ENCODE results near the gene RCSD1. TPM values are rescaled to one million over a fixed set of nuclear protein-coding genes. Genes with fewer than 3 reads are reported as not detected.
A peak's percentile ranks its signal among the peaks of the same experiment; 100 is the strongest.

Gene RCSD1
- total RNA-seq, 1 experiment from 2014 or later: 0.50 TPM

DNA sequence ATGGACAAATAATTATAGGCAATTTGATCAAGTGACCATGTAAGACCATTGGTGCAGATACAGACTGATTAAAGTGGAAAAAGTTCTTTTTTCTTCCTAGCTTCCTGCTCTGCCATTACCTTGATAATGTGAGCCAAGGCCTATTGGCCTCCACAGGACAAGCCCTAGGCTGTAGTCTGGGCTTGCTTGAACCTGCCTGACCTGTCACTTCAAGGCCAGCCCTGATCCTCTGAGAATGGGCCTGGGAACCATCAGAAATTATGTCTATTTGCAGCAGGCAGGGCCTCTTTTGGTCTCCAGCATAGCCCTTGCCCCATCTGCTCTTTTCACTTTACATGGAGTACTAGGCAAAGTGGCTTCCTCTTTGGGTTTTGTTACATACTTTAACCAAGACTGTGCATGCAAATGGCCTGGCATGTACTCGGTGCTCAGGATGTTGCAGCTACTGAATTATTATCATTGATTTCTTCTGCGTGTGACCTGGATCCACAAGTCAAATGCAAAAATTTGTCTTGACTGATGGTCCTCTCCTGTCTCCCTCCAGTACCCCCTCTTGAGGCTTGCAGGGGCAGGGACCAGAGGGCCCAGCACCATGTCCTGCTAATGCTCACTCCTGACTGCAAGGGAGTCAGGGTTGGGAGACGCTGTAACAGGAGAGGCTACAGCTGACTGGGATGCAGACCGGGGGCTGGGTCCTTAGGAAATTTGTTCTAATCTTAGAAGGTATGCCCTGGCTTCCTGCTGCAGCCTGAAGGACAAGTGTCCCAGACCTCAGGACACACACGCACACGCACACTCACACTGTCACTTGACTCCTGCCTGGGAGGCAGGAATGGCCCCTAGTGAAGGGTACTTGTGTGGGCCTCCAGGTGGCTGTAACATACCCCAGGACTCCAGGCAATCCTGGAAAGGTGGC, 39.4 kb downstream of the RCSD1 start:
- Mint-ChIP-seq H3K27me3 (ENCODE audit: low read depth) (no peaks in the 10 kb centered on the region), H3K4me1 (peaks cover 18% of the 10 kb centered on the region), H3K4me3 (no peak overlapping the region), H3K36me3 (no peaks in the 10 kb centered on the region), H3K9me3 (no peaks in the 10 kb centered on the region), H3K27ac (no peak overlapping the region)
- ATAC-seq (peak; percentile 69), DNase-seq (ENCODE audit: low spot score) (no peak)
- ChIA-PET POLR2A (no interaction called here), CTCF (interaction anchor here (1.1 to 1.5 kb wide), 2 partner anchors 18 to 36 kb away, joined by 3 read pairs; no protein-coding TSS in a partner anchor)
- no peak for TF ChIP-seq JUN (CRISPR knock-in tag; IDR thresholded peaks at IDR 0.05)
- TF ChIP-seq TP53 (CRISPR knock-in tag; IDR thresholded peaks at IDR 0.05): no peak
- no peak for TF ChIP-seq SP1 (CRISPR knock-in tag; conservative IDR thresholded peaks at IDR 0.05)
- no peak for TF ChIP-seq ZNF263 (CRISPR knock-in tag; IDR thresholded peaks at IDR 0.05; ENCODE audit: low read depth)
- no peak for TF ChIP-seq ESRRA (CRISPR knock-in tag; IDR thresholded peaks at IDR 0.05; ENCODE audit: borderline replicate concordance)
- TF ChIP-seq, protein P1, sequence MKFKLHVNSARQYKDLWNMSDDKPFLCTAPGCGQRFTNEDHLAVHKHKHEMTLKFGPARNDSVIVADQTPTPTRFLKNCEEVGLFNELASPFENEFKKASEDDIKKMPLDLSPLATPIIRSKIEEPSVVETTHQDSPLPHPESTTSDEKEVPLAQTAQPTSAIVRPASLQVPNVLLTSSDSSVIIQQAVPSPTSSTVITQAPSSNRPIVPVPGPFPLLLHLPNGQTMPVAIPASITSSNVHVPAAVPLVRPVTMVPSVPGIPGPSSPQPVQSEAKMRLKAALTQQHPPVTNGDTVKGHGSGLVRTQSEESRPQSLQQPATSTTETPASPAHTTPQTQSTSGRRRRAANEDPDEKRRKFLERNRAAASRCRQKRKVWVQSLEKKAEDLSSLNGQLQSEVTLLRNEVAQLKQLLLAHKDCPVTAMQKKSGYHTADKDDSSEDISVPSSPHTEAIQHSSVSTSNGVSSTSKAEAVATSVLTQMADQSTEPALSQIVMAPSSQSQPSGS (CRISPR knock-in tag; IDR thresholded peaks at IDR 0.05; ENCODE audit: borderline replicate concordance, low read depth): no peak
- no peak for TF ChIP-seq ZNF121 (CRISPR knock-in tag; IDR thresholded peaks at IDR 0.05)
- TF ChIP-seq, protein P2, sequence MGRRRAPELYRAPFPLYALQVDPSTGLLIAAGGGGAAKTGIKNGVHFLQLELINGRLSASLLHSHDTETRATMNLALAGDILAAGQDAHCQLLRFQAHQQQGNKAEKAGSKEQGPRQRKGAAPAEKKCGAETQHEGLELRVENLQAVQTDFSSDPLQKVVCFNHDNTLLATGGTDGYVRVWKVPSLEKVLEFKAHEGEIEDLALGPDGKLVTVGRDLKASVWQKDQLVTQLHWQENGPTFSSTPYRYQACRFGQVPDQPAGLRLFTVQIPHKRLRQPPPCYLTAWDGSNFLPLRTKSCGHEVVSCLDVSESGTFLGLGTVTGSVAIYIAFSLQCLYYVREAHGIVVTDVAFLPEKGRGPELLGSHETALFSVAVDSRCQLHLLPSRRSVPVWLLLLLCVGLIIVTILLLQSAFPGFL (CRISPR knock-in tag; IDR thresholded peaks at IDR 0.05; ENCODE audit: borderline replicate concordance): no peak
- TF ChIP-seq, protein P3, sequence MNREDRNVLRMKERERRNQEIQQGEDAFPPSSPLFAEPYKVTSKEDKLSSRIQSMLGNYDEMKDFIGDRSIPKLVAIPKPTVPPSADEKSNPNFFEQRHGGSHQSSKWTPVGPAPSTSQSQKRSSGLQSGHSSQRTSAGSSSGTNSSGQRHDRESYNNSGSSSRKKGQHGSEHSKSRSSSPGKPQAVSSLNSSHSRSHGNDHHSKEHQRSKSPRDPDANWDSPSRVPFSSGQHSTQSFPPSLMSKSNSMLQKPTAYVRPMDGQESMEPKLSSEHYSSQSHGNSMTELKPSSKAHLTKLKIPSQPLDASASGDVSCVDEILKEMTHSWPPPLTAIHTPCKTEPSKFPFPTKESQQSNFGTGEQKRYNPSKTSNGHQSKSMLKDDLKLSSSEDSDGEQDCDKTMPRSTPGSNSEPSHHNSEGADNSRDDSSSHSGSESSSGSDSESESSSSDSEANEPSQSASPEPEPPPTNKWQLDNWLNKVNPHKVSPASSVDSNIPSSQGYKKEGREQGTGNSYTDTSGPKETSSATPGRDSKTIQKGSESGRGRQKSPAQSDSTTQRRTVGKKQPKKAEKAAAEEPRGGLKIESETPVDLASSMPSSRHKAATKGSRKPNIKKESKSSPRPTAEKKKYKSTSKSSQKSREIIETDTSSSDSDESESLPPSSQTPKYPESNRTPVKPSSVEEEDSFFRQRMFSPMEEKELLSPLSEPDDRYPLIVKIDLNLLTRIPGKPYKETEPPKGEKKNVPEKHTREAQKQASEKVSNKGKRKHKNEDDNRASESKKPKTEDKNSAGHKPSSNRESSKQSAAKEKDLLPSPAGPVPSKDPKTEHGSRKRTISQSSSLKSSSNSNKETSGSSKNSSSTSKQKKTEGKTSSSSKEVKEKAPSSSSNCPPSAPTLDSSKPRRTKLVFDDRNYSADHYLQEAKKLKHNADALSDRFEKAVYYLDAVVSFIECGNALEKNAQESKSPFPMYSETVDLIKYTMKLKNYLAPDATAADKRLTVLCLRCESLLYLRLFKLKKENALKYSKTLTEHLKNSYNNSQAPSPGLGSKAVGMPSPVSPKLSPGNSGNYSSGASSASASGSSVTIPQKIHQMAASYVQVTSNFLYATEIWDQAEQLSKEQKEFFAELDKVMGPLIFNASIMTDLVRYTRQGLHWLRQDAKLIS (CRISPR knock-in tag; IDR thresholded peaks at IDR 0.05; ENCODE audit: borderline replicate concordance): no peak

DNA sequence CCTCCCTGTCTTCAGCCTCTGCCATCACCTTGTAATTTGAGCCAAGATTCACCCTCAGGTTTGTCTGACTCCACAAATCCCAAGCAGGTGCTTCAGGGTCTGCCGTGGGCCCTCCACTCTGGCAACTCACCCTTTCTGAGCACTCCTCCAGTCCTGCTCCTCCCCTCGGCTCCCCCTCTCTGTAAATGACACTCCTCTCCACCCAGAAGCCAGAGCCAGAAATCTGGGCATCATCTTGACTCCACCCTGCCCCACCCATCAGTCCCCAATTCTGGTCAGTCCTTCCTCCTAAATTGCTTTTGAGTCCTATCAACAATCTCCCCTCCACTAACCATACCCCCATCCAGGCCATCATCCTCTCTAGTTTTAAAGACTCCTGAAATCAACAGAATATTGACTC, 40.5 kb downstream of the RCSD1 start:
- H3K27ac Mint-ChIP-seq: no peak overlapping the region
- POLR2A ChIA-PET: no interaction called here
- CTCF ChIA-PET: interaction anchor here (0.7 to 1.5 kb wide), 3 partner anchors 17 to 53 kb away, joined by 3 read pairs; no protein-coding TSS in a partner anchor
- H3K36me3 Mint-ChIP-seq: no peaks in the 10 kb centered on the region
- DNase-seq (ENCODE audit: low spot score) (no peak), ATAC-seq (no peak)
- H3K9me3 Mint-ChIP-seq: no peaks in the 10 kb centered on the region
- no peaks in the 10 kb centered on the region for H3K27me3 Mint-ChIP-seq (ENCODE audit: low read depth)
- H3K4me1 Mint-ChIP-seq: peaks cover 18% of the 10 kb centered on the region
- no peak overlapping the region for H3K4me3 Mint-ChIP-seq
- TF ChIP-seq CREM (CRISPR knock-in tag; IDR thresholded peaks at IDR 0.05) (no peak), JUN (CRISPR knock-in tag; IDR thresholded peaks at IDR 0.05) (no peak), OVOL2 (CRISPR knock-in tag; IDR thresholded peaks at IDR 0.05; ENCODE audit: borderline replicate concordance) (no peak)
- TF ChIP-seq, protein P4, sequence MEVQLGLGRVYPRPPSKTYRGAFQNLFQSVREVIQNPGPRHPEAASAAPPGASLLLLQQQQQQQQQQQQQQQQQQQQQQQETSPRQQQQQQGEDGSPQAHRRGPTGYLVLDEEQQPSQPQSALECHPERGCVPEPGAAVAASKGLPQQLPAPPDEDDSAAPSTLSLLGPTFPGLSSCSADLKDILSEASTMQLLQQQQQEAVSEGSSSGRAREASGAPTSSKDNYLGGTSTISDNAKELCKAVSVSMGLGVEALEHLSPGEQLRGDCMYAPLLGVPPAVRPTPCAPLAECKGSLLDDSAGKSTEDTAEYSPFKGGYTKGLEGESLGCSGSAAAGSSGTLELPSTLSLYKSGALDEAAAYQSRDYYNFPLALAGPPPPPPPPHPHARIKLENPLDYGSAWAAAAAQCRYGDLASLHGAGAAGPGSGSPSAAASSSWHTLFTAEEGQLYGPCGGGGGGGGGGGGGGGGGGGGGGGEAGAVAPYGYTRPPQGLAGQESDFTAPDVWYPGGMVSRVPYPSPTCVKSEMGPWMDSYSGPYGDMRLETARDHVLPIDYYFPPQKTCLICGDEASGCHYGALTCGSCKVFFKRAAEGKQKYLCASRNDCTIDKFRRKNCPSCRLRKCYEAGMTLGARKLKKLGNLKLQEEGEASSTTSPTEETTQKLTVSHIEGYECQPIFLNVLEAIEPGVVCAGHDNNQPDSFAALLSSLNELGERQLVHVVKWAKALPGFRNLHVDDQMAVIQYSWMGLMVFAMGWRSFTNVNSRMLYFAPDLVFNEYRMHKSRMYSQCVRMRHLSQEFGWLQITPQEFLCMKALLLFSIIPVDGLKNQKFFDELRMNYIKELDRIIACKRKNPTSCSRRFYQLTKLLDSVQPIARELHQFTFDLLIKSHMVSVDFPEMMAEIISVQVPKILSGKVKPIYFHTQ (CRISPR knock-in tag; IDR thresholded peaks at IDR 0.05): no peak
- TF ChIP-seq, protein P5, sequence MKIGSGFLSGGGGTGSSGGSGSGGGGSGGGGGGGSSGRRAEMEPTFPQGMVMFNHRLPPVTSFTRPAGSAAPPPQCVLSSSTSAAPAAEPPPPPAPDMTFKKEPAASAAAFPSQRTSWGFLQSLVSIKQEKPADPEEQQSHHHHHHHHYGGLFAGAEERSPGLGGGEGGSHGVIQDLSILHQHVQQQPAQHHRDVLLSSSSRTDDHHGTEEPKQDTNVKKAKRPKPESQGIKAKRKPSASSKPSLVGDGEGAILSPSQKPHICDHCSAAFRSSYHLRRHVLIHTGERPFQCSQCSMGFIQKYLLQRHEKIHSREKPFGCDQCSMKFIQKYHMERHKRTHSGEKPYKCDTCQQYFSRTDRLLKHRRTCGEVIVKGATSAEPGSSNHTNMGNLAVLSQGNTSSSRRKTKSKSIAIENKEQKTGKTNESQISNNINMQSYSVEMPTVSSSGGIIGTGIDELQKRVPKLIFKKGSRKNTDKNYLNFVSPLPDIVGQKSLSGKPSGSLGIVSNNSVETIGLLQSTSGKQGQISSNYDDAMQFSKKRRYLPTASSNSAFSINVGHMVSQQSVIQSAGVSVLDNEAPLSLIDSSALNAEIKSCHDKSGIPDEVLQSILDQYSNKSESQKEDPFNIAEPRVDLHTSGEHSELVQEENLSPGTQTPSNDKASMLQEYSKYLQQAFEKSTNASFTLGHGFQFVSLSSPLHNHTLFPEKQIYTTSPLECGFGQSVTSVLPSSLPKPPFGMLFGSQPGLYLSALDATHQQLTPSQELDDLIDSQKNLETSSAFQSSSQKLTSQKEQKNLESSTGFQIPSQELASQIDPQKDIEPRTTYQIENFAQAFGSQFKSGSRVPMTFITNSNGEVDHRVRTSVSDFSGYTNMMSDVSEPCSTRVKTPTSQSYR (CRISPR knock-in tag; IDR thresholded peaks at IDR 0.05): no peak
- TF ChIP-seq, protein P6, sequence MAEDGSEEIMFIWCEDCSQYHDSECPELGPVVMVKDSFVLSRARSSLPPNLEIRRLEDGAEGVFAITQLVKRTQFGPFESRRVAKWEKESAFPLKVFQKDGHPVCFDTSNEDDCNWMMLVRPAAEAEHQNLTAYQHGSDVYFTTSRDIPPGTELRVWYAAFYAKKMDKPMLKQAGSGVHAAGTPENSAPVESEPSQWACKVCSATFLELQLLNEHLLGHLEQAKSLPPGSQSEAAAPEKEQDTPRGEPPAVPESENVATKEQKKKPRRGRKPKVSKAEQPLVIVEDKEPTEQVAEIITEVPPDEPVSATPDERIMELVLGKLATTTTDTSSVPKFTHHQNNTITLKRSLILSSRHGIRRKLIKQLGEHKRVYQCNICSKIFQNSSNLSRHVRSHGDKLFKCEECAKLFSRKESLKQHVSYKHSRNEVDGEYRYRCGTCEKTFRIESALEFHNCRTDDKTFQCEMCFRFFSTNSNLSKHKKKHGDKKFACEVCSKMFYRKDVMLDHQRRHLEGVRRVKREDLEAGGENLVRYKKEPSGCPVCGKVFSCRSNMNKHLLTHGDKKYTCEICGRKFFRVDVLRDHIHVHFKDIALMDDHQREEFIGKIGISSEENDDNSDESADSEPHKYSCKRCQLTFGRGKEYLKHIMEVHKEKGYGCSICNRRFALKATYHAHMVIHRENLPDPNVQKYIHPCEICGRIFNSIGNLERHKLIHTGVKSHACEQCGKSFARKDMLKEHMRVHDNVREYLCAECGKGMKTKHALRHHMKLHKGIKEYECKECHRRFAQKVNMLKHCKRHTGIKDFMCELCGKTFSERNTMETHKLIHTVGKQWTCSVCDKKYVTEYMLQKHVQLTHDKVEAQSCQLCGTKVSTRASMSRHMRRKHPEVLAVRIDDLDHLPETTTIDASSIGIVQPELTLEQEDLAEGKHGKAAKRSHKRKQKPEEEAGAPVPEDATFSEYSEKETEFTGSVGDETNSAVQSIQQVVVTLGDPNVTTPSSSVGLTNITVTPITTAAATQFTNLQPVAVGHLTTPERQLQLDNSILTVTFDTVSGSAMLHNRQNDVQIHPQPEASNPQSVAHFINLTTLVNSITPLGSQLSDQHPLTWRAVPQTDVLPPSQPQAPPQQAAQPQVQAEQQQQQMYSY (CRISPR knock-in tag; IDR thresholded peaks at IDR 0.05): no peak
- TF ChIP-seq, protein P7, sequence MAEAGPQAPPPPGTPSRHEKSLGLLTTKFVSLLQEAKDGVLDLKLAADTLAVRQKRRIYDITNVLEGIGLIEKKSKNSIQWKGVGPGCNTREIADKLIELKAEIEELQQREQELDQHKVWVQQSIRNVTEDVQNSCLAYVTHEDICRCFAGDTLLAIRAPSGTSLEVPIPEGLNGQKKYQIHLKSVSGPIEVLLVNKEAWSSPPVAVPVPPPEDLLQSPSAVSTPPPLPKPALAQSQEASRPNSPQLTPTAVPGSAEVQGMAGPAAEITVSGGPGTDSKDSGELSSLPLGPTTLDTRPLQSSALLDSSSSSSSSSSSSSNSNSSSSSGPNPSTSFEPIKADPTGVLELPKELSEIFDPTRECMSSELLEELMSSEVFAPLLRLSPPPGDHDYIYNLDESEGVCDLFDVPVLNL (CRISPR knock-in tag; IDR thresholded peaks at IDR 0.05; ENCODE audit: borderline replicate concordance, low read depth): no peak

Measured in WTC11 (cell line).